Skin epidermis (tissue), 12 donors: ENCODE results near the gene NFATC2.

Experiments
- H3K27ac ChIP-seq, 21 experiments: fragments of 200-600 bp; sonication (generic) in 11 of 21; one replicate each; pipeline ENCODE4 v1.5.0; 2020; ENCODE audit warnings: mild to moderate bottlenecking in 3 of 21, inconsistent platforms in 2 of 21, moderate library complexity in 2 of 21
- H3K4me3 ChIP-seq, 7 experiments: fragments of 200-600 bp; sonication (generic) in 2 of 7; one replicate each; pipeline ENCODE4 v1.5.0; 2020; ENCODE audit warnings: inconsistent platforms in 2 of 7, mild to moderate bottlenecking in 2 of 7, moderate library complexity in 1 of 7

The NFATC2 gene

GRCh38 chr20:51446656-51447055 lies 95.9 kb downstream of the NFATC2 start:
- no peak overlapping the region for H3K4me3 ChIP-seq
- H3K27ac ChIP-seq: peak overlapping the region in 10 of 21 experiments; percentile 0 to 63 (median 34)

GRCh38 chr20:51446230-51446629 lies 96.3 kb downstream of the NFATC2 start:
- H3K4me3 ChIP-seq: no peak overlapping the region
- H3K27ac ChIP-seq: peak overlapping the region in 8 of 21 experiments; percentile 0 to 63 (median 34)

GRCh38 chr20:51445591-51445990 lies 96.9 kb downstream of the NFATC2 start:
- Histone ChIP-seq H3K27ac (peak overlapping the region in 3 of 21 experiments; percentile 14 to 50 (median 31)), H3K4me3 (no peak overlapping the region)

GRCh38 chr20:51444922-51445438 lies 97.5 kb downstream of the NFATC2 start:
- peak overlapping the region in 2 of 21 experiments; percentile 14 to 43 for H3K27ac ChIP-seq
- no peak overlapping the region for H3K4me3 ChIP-seq

GRCh38 chr20:51444467-51444866 lies 98.1 kb downstream of the NFATC2 start:
- no peak overlapping the region for H3K4me3 ChIP-seq
- peak overlapping the region in 2 of 21 experiments; percentile 14 to 43 for H3K27ac ChIP-seq

GRCh38 chr20:51442602-51443001 lies 99.9 kb downstream of the NFATC2 start:
- Histone ChIP-seq H3K27ac (no peak overlapping the region), H3K4me3 (no peak overlapping the region)

- H3K27ac ChIP-seq: peak overlapping the region in 2 of 21 experiments; percentile 21 to 22
- no peak overlapping the region for H3K4me3 ChIP-seq
Observed at GRCh38 chr20:51440589-51440988, 101.9 kb downstream of the NFATC2 start.

- Histone ChIP-seq H3K27ac (peak overlapping the region in 3 of 21 experiments; percentile 10 to 45 (median 44)), H3K4me3 (no peak overlapping the region)
Observed at GRCh38 chr20:51439160-51439689, 103.3 kb downstream of the NFATC2 start.

GRCh38 chr20:51438136-51438535 lies 104.4 kb downstream of the NFATC2 start:
- Histone ChIP-seq H3K4me3 (no peak overlapping the region), H3K27ac (no peak overlapping the region)

- H3K27ac ChIP-seq: peak overlapping the region in 1 of 21 experiments; percentile 42
- no peak overlapping the region for H3K4me3 ChIP-seq
Observed at GRCh38 chr20:51437182-51437924, 105.2 kb downstream of the NFATC2 start.

GRCh38 chr20:51434580-51435247 lies 107.8 kb downstream of the NFATC2 start:
- Histone ChIP-seq H3K4me3 (no peak overlapping the region), H3K27ac (no peak overlapping the region)

GRCh38 chr20:51434026-51434425 lies 108.5 kb downstream of the NFATC2 start:
- no peak overlapping the region for H3K4me3 ChIP-seq
- H3K27ac ChIP-seq: no peak overlapping the region

GRCh38 chr20:51432875-51433274 lies 109.6 kb downstream of the NFATC2 start:
- Histone ChIP-seq H3K27ac (peak overlapping the region in 1 of 21 experiments; percentile 19), H3K4me3 (no peak overlapping the region)

GRCh38 chr20:51432251-51432784 lies 110.2 kb downstream of the NFATC2 start:
- no peak overlapping the region for H3K4me3 ChIP-seq
- H3K27ac ChIP-seq: peak overlapping the region in 2 of 21 experiments; percentile 8 to 31

- Histone ChIP-seq H3K4me3 (no peak overlapping the region), H3K27ac (peak overlapping the region in 3 of 21 experiments; percentile 8 to 37 (median 31))
Observed at GRCh38 chr20:51431321-51431720, 111.2 kb downstream of the NFATC2 start.

- Histone ChIP-seq H3K27ac (no peak overlapping the region), H3K4me3 (no peak overlapping the region)
Observed at GRCh38 chr20:51430198-51430950, 112.1 kb downstream of the NFATC2 start.

GRCh38 chr20:51429696-51430095 lies 112.8 kb downstream of the NFATC2 start:
- H3K27ac ChIP-seq: no peak overlapping the region
- no peak overlapping the region for H3K4me3 ChIP-seq

GRCh38 chr20:51429144-51429482 lies 113.4 kb downstream of the NFATC2 start:
- Histone ChIP-seq H3K27ac (peak overlapping the region in 1 of 21 experiments; percentile 58), H3K4me3 (no peak overlapping the region)

- Histone ChIP-seq H3K27ac (peak overlapping the region in 3 of 21 experiments; percentile 34 to 58 (median 49)), H3K4me3 (no peak overlapping the region)
Observed at GRCh38 chr20:51428401-51429143, 113.9 kb downstream of the NFATC2 start.
